B cell (primary cell): ENCODE data around the gene ZEB2.

Experiments used
- CTCF ChIP-seq: fragments of 200-600 bp; IDR thresholded peaks from one replicate; pipeline ENCODE4 v1.8.0; 2022; ENCODE audit warnings: antibody characterized with exemption, mild to moderate bottlenecking
- EZH2 ChIP-seq: IDR thresholded peaks from 2 replicates; pipeline ENCODE4 v1.6.1; 2012; ENCODE audit warnings: borderline replicate concordance, low read depth, mild to moderate bottlenecking, moderate library complexity, low read length; ENCODE audit not compliant: insufficient read depth, poor library complexity, severe bottlenecking

DNA sequence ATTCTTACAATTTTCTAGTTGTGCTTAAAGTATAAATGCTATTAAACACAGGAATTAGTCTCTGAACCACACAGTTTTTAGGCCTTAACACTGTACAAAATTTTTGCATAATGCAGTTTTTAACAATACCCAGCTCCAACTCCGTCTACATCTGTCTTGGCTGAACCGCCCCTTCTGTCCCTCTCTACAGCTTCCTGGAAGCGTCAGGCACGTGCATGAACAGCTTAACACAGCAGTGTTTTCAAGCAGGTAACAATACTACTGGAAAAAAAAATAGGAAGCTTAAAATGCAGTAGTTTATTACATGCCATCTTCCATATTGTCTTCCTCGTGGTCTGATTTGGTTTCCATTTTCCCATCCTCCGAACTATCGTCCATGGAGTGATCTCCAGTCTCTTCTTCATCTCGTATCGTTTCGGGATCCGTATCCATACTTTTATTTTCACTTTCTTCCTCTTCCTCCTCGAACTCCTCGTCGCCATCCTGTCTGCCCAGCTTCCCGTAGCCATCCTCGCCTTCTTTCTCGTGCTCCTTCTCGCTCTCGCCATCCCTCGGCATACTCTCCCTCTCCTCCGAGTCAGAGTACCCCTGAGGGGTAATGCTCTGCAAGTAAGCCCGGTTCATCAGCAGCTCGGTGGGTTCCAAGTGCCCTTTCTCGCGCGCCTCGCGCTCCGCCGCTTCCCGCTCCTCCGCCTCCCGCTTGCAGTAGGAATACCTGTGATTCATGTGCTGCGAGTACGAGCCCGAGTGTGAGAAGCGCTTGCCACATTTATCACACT is 130.6 kb downstream of the ZEB2 start:
- TF ChIP-seq CTCF (no peak), EZH2 (no peak)
